IMR-90 (cell line): ENCODE results near the gene TCF7L1.

Experiments
- BHLHE40 ChIP-seq: fragments of 150-350 bp; IDR thresholded peaks from 2 replicates; pipeline ENCODE4 v1.6.1; 2016; ENCODE audit warnings: mild to moderate bottlenecking, low read depth, low read length
- CEBPB ChIP-seq: IDR thresholded peaks from 2 replicates; pipeline ENCODE4 v1.6.1; 2012; ENCODE audit warnings: low read depth, low read length, improper control_type of control experiment
- CHD1 ChIP-seq: IDR thresholded peaks from 2 replicates; pipeline ENCODE4 v1.6.1; 2012; ENCODE audit warnings: low read depth, low read length, improper control_type of control experiment
- FOS ChIP-seq: fragments of 150-350 bp; IDR thresholded peaks from 2 replicates; pipeline ENCODE4 v1.6.1; 2016; ENCODE audit warnings: low read depth, low read length
- MXI1 ChIP-seq: IDR thresholded peaks from 2 replicates; pipeline ENCODE4 v1.6.1; 2012; ENCODE audit warnings: low read depth, mild to moderate bottlenecking, low read length, moderate library complexity, borderline replicate concordance
- POLR2A ChIP-seq: IDR thresholded peaks from 2 replicates; pipeline ENCODE4 v1.6.1; 2012; ENCODE audit warnings: mild to moderate bottlenecking, low read depth, low read length
- RAD21 ChIP-seq: IDR thresholded peaks from 2 replicates; pipeline ENCODE4 v1.6.1; 2012; ENCODE audit warnings: low read length, improper control_type of control experiment
- TF ChIP-seq, protein P1 (sequence below): conservative IDR thresholded peaks from 2 replicates; pipeline ENCODE4 v1.5.1; 2012; ENCODE audit warnings: mild to moderate bottlenecking, low read depth, low read length, improper control_type of control experiment

DNA sequence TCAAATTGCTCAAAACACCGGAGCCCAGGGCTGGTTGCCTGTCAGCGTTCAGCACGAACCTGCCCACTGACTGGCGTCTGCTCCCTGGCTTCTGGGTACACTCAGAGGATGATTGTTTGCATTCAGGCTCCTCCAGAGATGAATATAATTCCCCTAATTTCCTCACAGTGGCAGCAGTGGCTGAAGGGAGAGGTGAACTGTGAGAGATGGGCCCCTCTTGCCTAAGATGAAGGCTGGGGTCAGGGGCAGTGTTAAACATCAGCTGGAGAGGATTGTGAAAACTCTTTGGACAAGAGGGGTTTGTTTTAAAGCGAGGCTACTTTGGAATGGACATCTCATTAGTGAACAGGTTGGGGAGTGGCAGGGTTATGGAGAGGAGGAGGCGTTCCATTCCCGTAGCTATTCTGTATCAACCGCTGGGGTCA, 31.0 kb downstream of the TCF7L1 start:
- TF ChIP-seq RAD21, result no peak
- TF ChIP-seq, protein P1, sequence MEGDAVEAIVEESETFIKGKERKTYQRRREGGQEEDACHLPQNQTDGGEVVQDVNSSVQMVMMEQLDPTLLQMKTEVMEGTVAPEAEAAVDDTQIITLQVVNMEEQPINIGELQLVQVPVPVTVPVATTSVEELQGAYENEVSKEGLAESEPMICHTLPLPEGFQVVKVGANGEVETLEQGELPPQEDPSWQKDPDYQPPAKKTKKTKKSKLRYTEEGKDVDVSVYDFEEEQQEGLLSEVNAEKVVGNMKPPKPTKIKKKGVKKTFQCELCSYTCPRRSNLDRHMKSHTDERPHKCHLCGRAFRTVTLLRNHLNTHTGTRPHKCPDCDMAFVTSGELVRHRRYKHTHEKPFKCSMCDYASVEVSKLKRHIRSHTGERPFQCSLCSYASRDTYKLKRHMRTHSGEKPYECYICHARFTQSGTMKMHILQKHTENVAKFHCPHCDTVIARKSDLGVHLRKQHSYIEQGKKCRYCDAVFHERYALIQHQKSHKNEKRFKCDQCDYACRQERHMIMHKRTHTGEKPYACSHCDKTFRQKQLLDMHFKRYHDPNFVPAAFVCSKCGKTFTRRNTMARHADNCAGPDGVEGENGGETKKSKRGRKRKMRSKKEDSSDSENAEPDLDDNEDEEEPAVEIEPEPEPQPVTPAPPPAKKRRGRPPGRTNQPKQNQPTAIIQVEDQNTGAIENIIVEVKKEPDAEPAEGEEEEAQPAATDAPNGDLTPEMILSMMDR, result no peak
- no peak for TF ChIP-seq MXI1
- TF ChIP-seq BHLHE40, result no peak
- TF ChIP-seq POLR2A, result no peak
- TF ChIP-seq CEBPB, result no peak
- no peak for TF ChIP-seq FOS
- TF ChIP-seq CHD1, result no peak
